Transverse colon (tissue), 4 donors: ENCODE data around the gene MAX. TPM values are rescaled to one million over a fixed set of nuclear protein-coding genes. Genes with fewer than 3 reads are reported as not detected.
A peak's percentile ranks its signal among the peaks of the same experiment; 100 is the strongest.
"Not testable (repeated sequence)": the region's sequence is repeated elsewhere in the genome, so short reads cannot be mapped to it uniquely, and the experiment has no call there.

Experiments
- DNase-seq: peaks from one replicate; pipeline ENCODE4 v3.0.0-alpha.2; 2019
- H3K27ac ChIP-seq, 4 donors: fragments of 200-600 bp; sonication (generic); 2 replicates each; pipeline ENCODE4 v1.5.1; 2016 to 2018; ENCODE audit warnings: inconsistent platforms in 4 of 4
- H3K27me3 ChIP-seq: fragments of 200-600 bp; sonication (generic); 2 replicates; pipeline ENCODE4 v1.5.1; 2017; ENCODE audit warnings: inconsistent platforms
- H3K36me3 ChIP-seq, 4 donors: fragments of 200-600 bp; sonication (generic); 2 replicates each; pipeline ENCODE4 v1.5.1; 2017 to 2019; ENCODE audit warnings: inconsistent platforms in 4 of 4
- H3K4me1 ChIP-seq, 4 donors: fragments of 200-600 bp; sonication (generic); 2 replicates each; pipeline ENCODE4 v1.5.1; 2017 to 2020; ENCODE audit warnings: inconsistent platforms in 4 of 4
- H3K4me3 ChIP-seq, 4 donors: fragments of 200-600 bp; sonication (generic); 1 replicate in 1 of 4; 2 replicates in 3 of 4; pipeline versions ENCODE4 v1.5.1 to v1.6.1; 2017 to 2019; ENCODE audit warnings: inconsistent platforms in 4 of 4
- H3K9me3 ChIP-seq, 2 donors: fragments of 200-600 bp; sonication (generic); 2 replicates each; pipeline ENCODE4 v1.5.1; 2017 to 2019; ENCODE audit warnings: inconsistent platforms in 2 of 2
- CTCF ChIP-seq, 5 experiments: fragments of 200-600 bp in 3 of 5; fragments of 450-650 bp in 2 of 5; sonication (generic) in 3 of 5; IDR thresholded peaks; 1 replicate in 2 of 5; 2 replicates in 3 of 5; pipeline ENCODE4 v1.5.1; 2016 to 2017; ENCODE audit warnings: antibody characterized with exemption in 5 of 5, inconsistent platforms in 3 of 5, mild to moderate bottlenecking in 2 of 5, moderate library complexity in 1 of 5
- EP300 ChIP-seq: sonication (generic); formaldehyde crosslinking; IDR thresholded peaks from one replicate; pipeline ENCODE4 v1.6.1; 2017; ENCODE audit warnings: antibody characterized with exemption, low read depth
- POLR2A ChIP-seq: fragments of 450-650 bp; IDR thresholded peaks from one replicate; pipeline ENCODE4 v1.6.1; 2016; ENCODE audit warnings: antibody characterized with exemption, mild to moderate bottlenecking, moderate library complexity
- POLR2AphosphoS5 ChIP-seq, 3 donors: sonication (generic); formaldehyde crosslinking; IDR thresholded peaks; one replicate each; pipeline ENCODE4 v1.6.1; 2016; ENCODE audit warnings: antibody characterized with exemption in 3 of 3
- WGBS, 2 donors: methylation state at CpG; one replicate each; pipeline ENCODE4 v1.1.5; 2018; ENCODE audit warnings: low coverage in 1 of 2; 5-methylcytosine and 5-hydroxymethylcytosine counted together
- in situ Hi-C, 4 donors: fragments of 200-750 bp; cut with MboI; loops; one replicate each; pipeline versions ENCODE4 v1.15.0 to v1.15.1; 2017; ENCODE audit warnings: low sequenced_read_pairs in 3 of 4, low pct_ligation_motif_present in 1 of 4, low pct_unique_long_range_greater_than_20kb in 1 of 4
- intact Hi-C: fragments of 100-400 bp; cut with DNase I; formaldehyde crosslinking; loops from one replicate; pipeline ENCODE4 v1.15.1; 2023; ENCODE audit warnings: low total_unique reads
- total RNA-seq, 4 donors: library from RNA; depleted of rRNA; stranded (reverse); fragments of >200 nt; gene quantifications; one replicate each; pipeline ENCODE4 v1.1.0, GENCODE V29; 2016

MAX gene
- total RNA-seq, 4 donors from 2014 or later = 35.8 to 139 (median 87.0) TPM

- WGBS, 2 donors = 45 to 70% methylated on average over 5 to 6 of the region's 6 CpGs
- no peak for DNase-seq
- Histone ChIP-seq H3K4me3 (no peak overlapping the region), H3K9me3 (no peaks in the 10 kb centered on the region), H3K27me3 (no peaks in the 10 kb centered on the region), H3K4me1 (peaks cover 50 to 97% (median 67%) of the 10 kb centered on the region in 4 donors), H3K27ac (peak overlapping the region; percentile 61 to 83 (median 74)), H3K36me3 (peaks cover 0 to 18% (median 7%) of the 10 kb centered on the region in 4 donors)
- TF ChIP-seq POLR2AphosphoS5 (IDR thresholded peaks at IDR 0.05) (no peak), POLR2A (no peak), CTCF (IDR thresholded peaks at IDR 0.05) (no peak), EP300 (no peak)
- intact Hi-C loops = no loop called here
- in situ Hi-C loops = no loop called here
These were observed 5.8 kb downstream of the MAX start for GRCh38 chr14:65096323-65097089.

GRCh38 chr14:65095633-65096205, 6.6 kb downstream of the MAX start:
- Histone ChIP-seq H3K27ac (peak overlapping the region; percentile 61 to 83 (median 74)), H3K36me3 (peaks cover 0 to 23% (median 7%) of the 10 kb centered on the region in 4 donors), H3K9me3 (no peaks in the 10 kb centered on the region), H3K4me1 (peaks cover 43 to 96% (median 67%) of the 10 kb centered on the region in 4 donors), H3K27me3 (no peaks in the 10 kb centered on the region), H3K4me3 (no peak overlapping the region)
- in situ Hi-C loops (no loop called here), intact Hi-C loops (no loop called here)
- DNase-seq = peak; percentile 56
- WGBS, 2 donors = 20% methylated on average over 3 of the region's 3 CpGs; no CpG with 5 or more reads in 1 of the 2 donors
- TF ChIP-seq CTCF (IDR thresholded peaks at IDR 0.05) = no peak
- no peak for TF ChIP-seq POLR2A
- peak in 2 of 3 donors; percentile 53 to 61 for TF ChIP-seq POLR2AphosphoS5 (IDR thresholded peaks at IDR 0.05)
- TF ChIP-seq EP300 = no peak

- Histone ChIP-seq H3K27me3 (no peaks in the 10 kb centered on the region), H3K4me3 (no peak overlapping the region), H3K27ac (peak overlapping the region; percentile 45 to 53 (median 53)), H3K36me3 (peaks cover 0 to 42% (median 19%) of the 10 kb centered on the region in 4 donors), H3K4me1 (peaks cover 32 to 62% (median 45%) of the 10 kb centered on the region in 4 donors), H3K9me3 (no peaks in the 10 kb centered on the region)
- no peak for TF ChIP-seq POLR2AphosphoS5 (IDR thresholded peaks at IDR 0.05)
- no peak for TF ChIP-seq POLR2A
- TF ChIP-seq CTCF (IDR thresholded peaks at IDR 0.05) = no peak
- TF ChIP-seq EP300 = no peak
- intact Hi-C loops (no loop called here), in situ Hi-C loops (no loop called here)
- DNase-seq = no peak
- 50 to 61% methylated on average over 2 of the region's 2 CpGs for WGBS, 2 donors
These were observed 10.0 kb downstream of the MAX start for GRCh38 chr14:65092349-65092748.

- in situ Hi-C loops, H3K27ac ChIP-seq, intact Hi-C loops, H3K9me3 ChIP-seq, DNase-seq, H3K27me3 ChIP-seq, H3K4me3 ChIP-seq: not testable (repeated sequence)
- 85 to 90% methylated on average over 5 to 8 of the region's 8 CpGs for WGBS, 2 donors
- Histone ChIP-seq H3K36me3 (peaks cover 0 to 52% (median 21%) of the 10 kb centered on the region in 4 donors), H3K4me1 (peaks cover 4 to 42% (median 13%) of the 10 kb centered on the region in 4 donors)
These were observed 14.5 kb downstream of the MAX start for GRCh38 chr14:65087835-65088234.

GRCh38 chr14:65086686-65087085, 15.6 kb downstream of the MAX start:
- H3K9me3 ChIP-seq, H3K27me3 ChIP-seq, DNase-seq, H3K4me3 ChIP-seq, in situ Hi-C loops, H3K27ac ChIP-seq, intact Hi-C loops: not testable (repeated sequence)
- WGBS, 2 donors = 96 to 100% methylated on average over 1 to 4 of the region's 4 CpGs
- peaks cover 0 to 47% (median 20%) of the 10 kb centered on the region in 4 donors for H3K36me3 ChIP-seq
- peaks cover 10 to 44% (median 15%) of the 10 kb centered on the region in 4 donors for H3K4me1 ChIP-seq
